GM21619 (cell line): ENCODE results near the gene FRAS1.
"Not testable (repeated sequence)": the region's sequence is repeated elsewhere in the genome, so short reads cannot be mapped to it uniquely, and the experiment has no call there.

Experiments used
- ATAC-seq: cut with Tn5 transposase; IDR thresholded peaks from one replicate; pipeline ENCODE4 v1.9.1; 2021; ENCODE audit not compliant: unreplicated experiment

The FRAS1 gene

DNA sequence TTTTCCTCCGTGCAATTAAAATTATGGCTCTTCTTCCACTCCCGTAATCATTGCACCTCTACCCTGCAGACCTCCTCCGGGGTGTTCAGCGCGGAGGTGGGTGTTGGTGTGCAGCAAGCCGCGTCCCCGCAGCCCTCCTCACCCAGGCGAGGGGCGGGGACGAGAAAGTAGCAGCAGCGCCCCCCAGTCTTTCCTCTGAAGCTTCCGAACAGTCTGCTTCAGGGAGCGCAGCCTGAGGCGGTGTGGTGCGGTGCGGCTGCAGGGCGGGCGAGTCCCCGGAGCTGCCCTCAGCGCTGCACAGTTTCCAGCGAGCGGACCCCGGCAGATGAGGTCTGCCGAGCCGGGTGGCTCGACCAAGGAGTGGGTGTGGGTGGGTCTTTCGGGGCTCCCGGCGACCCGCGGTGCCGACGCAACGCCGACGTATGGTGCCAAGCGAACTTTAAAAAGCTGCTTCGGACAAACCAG lies at the start of gene FRAS1:
Gene FRAS1, plus strand, starts transcription at position 189 of the 465 bp plus-strand sequence. CDS start 687 bp downstream, outside the sequence.
- peak; percentile 2 for ATAC-seq

GRCh38 chr4:78011003-78011402 lies 46.1 kb upstream of the FRAS1 start:
- ATAC-seq = not testable (repeated sequence)

DNA sequence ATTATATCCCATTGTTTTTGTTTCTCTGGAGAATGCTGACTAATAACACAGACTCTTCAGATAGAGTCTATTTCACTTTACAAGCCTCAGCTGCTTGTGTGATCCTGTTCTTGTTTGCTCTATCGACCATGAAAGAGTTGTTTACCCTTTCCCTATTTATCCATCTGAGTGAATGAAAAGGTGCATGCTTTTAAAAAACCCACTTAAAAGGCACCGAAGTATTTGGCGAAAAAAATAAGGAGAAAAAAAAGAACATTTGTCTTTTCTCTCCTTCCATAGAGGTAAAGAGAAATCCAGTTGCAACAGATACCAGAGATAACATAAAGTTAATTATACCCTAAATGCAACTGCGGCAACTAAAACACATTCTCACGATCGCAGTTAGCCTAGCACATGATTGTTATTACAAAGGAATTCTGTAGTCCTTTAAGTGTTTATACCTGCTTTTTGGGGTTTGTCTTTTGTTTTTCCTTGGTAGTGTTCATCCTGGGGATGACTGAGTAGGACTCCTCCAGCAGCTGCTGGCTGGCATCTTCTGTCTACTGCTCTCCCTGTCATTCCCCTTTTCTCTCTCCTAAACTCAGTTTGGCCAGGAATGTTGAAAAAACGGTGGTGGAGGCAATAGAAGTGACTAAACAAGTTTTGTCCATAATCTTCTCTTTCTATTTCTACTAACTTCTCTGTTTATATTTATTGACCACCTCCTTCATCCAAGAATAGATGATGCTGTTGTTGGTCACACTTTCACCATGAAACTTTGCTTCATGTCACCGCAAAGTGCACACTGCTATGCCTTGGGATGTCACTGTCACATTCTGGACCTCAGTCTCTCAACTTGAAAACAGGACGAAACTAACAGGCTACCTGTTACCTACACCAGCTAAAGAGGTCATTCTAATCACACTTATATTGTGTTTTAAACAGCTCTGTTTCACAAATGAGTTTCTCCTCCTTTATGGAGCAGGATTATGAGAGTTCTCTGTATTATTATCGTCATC lies 41.9 kb upstream of the FRAS1 start:
- ATAC-seq = no peak

DNA sequence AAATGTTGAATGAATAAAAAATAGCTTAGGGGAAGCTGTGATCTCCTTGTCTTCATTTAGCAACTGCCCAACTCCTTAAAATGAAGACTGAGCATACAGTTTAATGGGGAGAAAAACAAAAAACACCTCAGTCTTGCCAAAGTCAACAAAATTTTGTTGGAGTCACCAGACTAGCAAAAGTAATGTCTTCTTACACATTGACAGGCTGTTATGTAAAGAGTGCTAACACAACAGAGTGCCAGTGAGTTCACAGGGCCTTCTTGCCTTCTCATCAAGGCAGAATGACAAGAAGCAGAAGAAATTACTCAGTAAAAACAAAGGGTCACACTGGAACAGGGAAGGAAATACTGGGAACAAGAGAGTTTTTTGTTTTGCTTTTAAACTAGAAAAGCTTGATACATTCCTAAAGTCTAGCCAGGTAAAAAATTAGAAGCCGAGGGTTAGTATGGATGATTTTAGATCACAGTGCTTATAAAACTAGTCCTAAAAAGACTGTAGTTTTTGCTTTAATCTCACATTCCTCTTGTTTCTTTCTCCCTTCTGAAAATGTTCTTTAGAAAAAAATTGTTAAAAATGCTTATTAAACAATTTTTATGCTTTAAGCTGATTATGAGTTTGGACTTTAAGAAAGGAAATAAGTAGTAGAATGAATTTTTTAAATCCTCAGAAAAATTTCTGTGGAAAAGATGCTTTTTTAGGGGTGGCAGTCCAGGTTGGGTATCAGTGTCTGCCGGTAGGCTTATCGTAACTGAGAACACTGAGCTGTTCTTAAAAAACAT lies 38.7 kb upstream of the FRAS1 start:
- no peak for ATAC-seq

GRCh38 chr4:78019414-78019813 lies 37.7 kb upstream of the FRAS1 start:
- no peak for ATAC-seq

DNA sequence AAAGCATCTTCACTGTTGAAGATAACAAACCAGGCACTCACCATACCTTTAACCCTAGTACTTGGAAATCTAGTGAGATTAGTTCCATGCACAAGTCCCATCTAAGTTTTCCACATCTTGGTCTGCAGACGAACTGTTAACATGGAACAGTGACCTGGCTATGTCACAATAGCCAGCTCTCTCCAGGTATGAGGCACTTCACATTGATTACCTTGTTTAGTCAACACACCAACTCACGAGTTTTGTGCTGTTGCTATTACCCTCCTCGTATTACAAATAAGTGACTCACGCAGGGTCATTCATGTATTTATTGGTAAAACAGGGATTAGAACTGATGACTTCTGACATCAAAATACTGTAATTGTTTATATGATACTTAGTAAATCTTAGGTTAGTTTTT lies 36.4 kb upstream of the FRAS1 start:
- no peak for ATAC-seq

GRCh38 chr4:78022517-78022916 lies 34.6 kb upstream of the FRAS1 start:
- ATAC-seq = no peak

- ATAC-seq = no peak
Measured at GRCh38 chr4:78024085-78024484, 33.0 kb upstream of the FRAS1 start.

- ATAC-seq = no peak
Measured at GRCh38 chr4:78024576-78025091, 32.5 kb upstream of the FRAS1 start.

GRCh38 chr4:78031417-78031950 lies 25.6 kb upstream of the FRAS1 start:
- ATAC-seq = no peak

GRCh38 chr4:78032446-78032845 lies 24.7 kb upstream of the FRAS1 start:
- ATAC-seq = no peak

- ATAC-seq = no peak
Measured at GRCh38 chr4:78032929-78033328, 24.2 kb upstream of the FRAS1 start.

GRCh38 chr4:78033861-78034260 lies 23.3 kb upstream of the FRAS1 start:
- no peak for ATAC-seq

- ATAC-seq = no peak
Measured at GRCh38 chr4:78038704-78039103, 18.4 kb upstream of the FRAS1 start.

GRCh38 chr4:78039678-78040077 lies 17.4 kb upstream of the FRAS1 start:
- no peak for ATAC-seq

- ATAC-seq = no peak
Measured at GRCh38 chr4:78040431-78040830, 16.7 kb upstream of the FRAS1 start.

- ATAC-seq = no peak
Measured at GRCh38 chr4:78047366-78047765, 9.8 kb upstream of the FRAS1 start.

DNA sequence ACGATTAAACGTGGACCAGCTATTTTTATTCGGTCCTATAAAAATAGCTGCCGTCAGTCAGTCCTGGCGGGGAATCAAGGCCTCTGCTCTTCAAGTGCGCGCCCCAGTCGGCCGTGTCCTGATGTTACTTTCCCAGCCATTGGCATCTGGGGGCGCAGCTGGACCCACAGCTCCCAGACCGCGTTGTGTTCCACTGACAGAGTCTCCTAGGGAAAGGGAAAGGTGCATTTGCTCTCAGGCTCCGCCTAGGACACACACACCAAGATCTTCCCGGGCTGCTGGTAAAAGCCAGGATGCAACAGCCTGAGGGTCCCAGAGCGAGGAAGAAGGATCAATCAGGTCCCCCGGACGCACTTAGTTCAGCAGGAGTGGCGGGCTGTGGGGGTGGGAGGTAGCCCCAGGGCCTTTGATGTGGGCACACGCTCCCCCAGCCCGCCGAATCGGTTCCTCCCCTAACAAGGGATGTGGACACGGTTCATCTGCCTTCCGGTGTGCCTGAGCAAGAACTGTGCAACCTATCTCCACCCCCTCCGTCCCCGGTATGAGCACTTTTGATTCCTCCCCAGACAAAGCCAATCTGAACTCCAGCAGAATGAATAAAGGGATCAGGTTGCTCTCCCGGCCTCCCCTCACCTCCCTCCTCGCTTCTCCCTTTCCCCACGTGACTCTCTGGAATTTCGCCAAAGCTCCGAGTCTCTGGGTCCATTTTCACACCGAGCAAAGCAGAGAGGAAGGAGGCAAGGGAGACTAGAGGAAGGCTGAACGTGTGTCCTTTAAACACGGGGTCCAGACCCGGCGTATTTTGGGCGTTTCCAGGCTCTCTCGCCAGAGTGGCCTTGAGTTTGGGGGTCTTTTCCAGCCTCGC lies 626 bp upstream of the FRAS1 start:
- ATAC-seq = peak; percentile 72

GRCh38 chr4:78057600-78058550 lies 752 bp downstream of the FRAS1 start:
- no peak for ATAC-seq
